Caco-2 (cell line): Measurements from ENCODE around the gene ADK. TPM values are rescaled to one million over a fixed set of nuclear protein-coding genes. Genes with fewer than 3 reads are reported as not detected.
A peak's percentile ranks its signal among the peaks of the same experiment; 100 is the strongest.
"Not testable (repeated sequence)": the region's sequence is repeated elsewhere in the genome, so short reads cannot be mapped to it uniquely, and the experiment has no call there.

Experiments used
- BruUV-seq: library from RNA; stranded (reverse); fragments of 400-500 nt; replicated peaks from 2 replicates; lab custom pipeline; 2021; lab: Mats Ljungman, UMichigan
- CTCF ChIA-PET: fragments of 300-600 bp; sonication (Branson Sonifier 250); formaldehyde crosslinking; loops from one replicate; lab custom pipeline; 2022; ENCODE audit warnings: antibody characterized with exemption; lab: Charles Lee
- POLR2A ChIA-PET: fragments of 300-600 bp; sonication (Branson Sonifier 250); formaldehyde crosslinking; loops from one replicate; lab custom pipeline; 2022; ENCODE audit warnings: antibody characterized with exemption; lab: Charles Lee
- DNase-seq, 2 experiments: peaks; one replicate each; pipeline versions ENCODE4 v3.0.0 to v3.0.0-alpha.2; 2020 to 2022
- H3K27me3 ChIP-seq: replicated peaks from 2 replicates; pipeline ENCODE4 v1.6.0; 2011; ENCODE audit warnings: low read length; ENCODE audit not compliant: control insufficient read depth, insufficient read depth
- H3K36me3 ChIP-seq: 2 replicates; pipeline ENCODE4 v1.5.1; 2011; ENCODE audit warnings: low read length; ENCODE audit not compliant: control insufficient read depth, insufficient read depth
- H3K4me1 ChIP-seq: fragments of 250-450 bp; sonication (Bioruptor Pico); 2 replicates; pipeline ENCODE4 v1.5.1; 2020; ENCODE audit warnings: mild to moderate bottlenecking
- H3K4me3 ChIP-seq: 2 replicates; pipeline ENCODE4 v1.5.1; 2011; ENCODE audit warnings: low read depth, mild to moderate bottlenecking, control low read depth, low read length
- H3K9me3 ChIP-seq: fragments of 250-450 bp; sonication (Bioruptor Pico); 2 replicates; pipeline ENCODE4 v1.5.1; 2020; ENCODE audit warnings: mild to moderate bottlenecking, moderate library complexity
- H3K27ac Mint-ChIP-seq: one replicate; pipeline ENCODE4 v1.8.0; 2022; ENCODE audit warnings: mixed read lengths; ENCODE audit not compliant: unreplicated experiment
- H3K27me3 Mint-ChIP-seq: one replicate; pipeline ENCODE4 v1.8.0; 2022; ENCODE audit warnings: mixed read lengths; ENCODE audit not compliant: insufficient read depth, unreplicated experiment
- H3K36me3 Mint-ChIP-seq: one replicate; pipeline ENCODE4 v1.8.0; 2022; ENCODE audit warnings: mild to moderate bottlenecking, mixed read lengths; ENCODE audit not compliant: insufficient read depth, unreplicated experiment
- H3K4me1 Mint-ChIP-seq: one replicate; pipeline ENCODE4 v1.8.0; 2022; ENCODE audit warnings: low read depth, mixed read lengths; ENCODE audit not compliant: unreplicated experiment
- H3K4me3 Mint-ChIP-seq: one replicate; pipeline ENCODE4 v1.8.0; 2022; ENCODE audit warnings: mild to moderate bottlenecking, moderate library complexity, mixed read lengths; ENCODE audit not compliant: unreplicated experiment
- H3K9me3 Mint-ChIP-seq: one replicate; pipeline ENCODE4 v1.8.0; 2022; ENCODE audit warnings: mixed read lengths; ENCODE audit not compliant: unreplicated experiment
- CTCF ChIP-seq, 2 experiments: fragments of 200-600 bp in 1 of 2; IDR thresholded peaks; 1 replicate in 1 of 2; 2 replicates in 1 of 2; pipeline versions ENCODE4 v1.5.1 to v1.8.0; 2011 to 2022; ENCODE audit warnings: antibody characterized with exemption in 1 of 2, control low read depth in 1 of 2, inconsistent platforms in 1 of 2, low read depth in 1 of 2, low read length in 1 of 2, mild to moderate bottlenecking in 1 of 2, moderate library complexity in 1 of 2; ENCODE audit not compliant: insufficient read depth in 1 of 2, severe bottlenecking in 1 of 2, unreplicated experiment in 1 of 2
- intact Hi-C: fragments of 100-400 bp; cut with micrococcal nuclease; formaldehyde crosslinking; loops from one replicate; pipeline ENCODE4 v1.10.0; 2022; ENCODE audit not compliant: unreplicated experiment
- total RNA-seq: library from RNA; stranded (reverse); gene quantifications from 2 replicates; pipeline ENCODE4 v1.2.3, GENCODE V29; 2022

Gene ADK
- total RNA-seq, 1 experiment from 2014 or later, result 105 TPM

- no peak for TF ChIP-seq CTCF (IDR thresholded peaks at IDR 0.05; ENCODE audit: insufficient read depth in 1 of 2, low read depth in 1 of 2, low read length in 1 of 2, severe bottlenecking in 1 of 2, unreplicated experiment in 1 of 2)
- peaks cover 15% of the 10 kb centered on the region; the same call in 1 of the 2 replicates for H3K4me1 ChIP-seq
- no peaks in the 10 kb centered on the region for H3K27me3 ChIP-seq
- Mint-ChIP-seq H3K27ac (no peak overlapping the region), H3K4me1 (peaks cover 32% of the 10 kb centered on the region), H3K9me3 (no peaks in the 10 kb centered on the region), H3K4me3 (no peak overlapping the region), H3K27me3 (no peaks in the 10 kb centered on the region), H3K36me3 (peaks cover 5% of the 10 kb centered on the region)
- intact Hi-C loops, result no loop called here
- no peaks in the 10 kb centered on the region for H3K9me3 ChIP-seq
- BruUV-seq, result no TSS peak
- ChIA-PET POLR2A (no interaction called here), CTCF (no interaction called here)
- H3K4me3 ChIP-seq, result no peak overlapping the region
- H3K36me3 ChIP-seq, result no peaks in the 10 kb centered on the region; the same call in 1 of the 2 replicates
- no peak for DNase-seq
Observed at GRCh38 chr10:74187237-74187636, 36.2 kb downstream of the ADK start.

- intact Hi-C loops, H3K9me3 Mint-ChIP-seq, H3K27ac Mint-ChIP-seq, BruUV-seq, DNase-seq, H3K27me3 Mint-ChIP-seq, H3K4me3 ChIP-seq, H3K36me3 Mint-ChIP-seq, H3K36me3 ChIP-seq, H3K4me3 Mint-ChIP-seq, CTCF ChIA-PET, H3K27me3 ChIP-seq, H3K9me3 ChIP-seq: not testable (repeated sequence)
- H3K4me1 ChIP-seq, result peaks cover 15% of the 10 kb centered on the region
- peaks cover 36% of the 10 kb centered on the region for H3K4me1 Mint-ChIP-seq
- POLR2A ChIA-PET, result interaction anchor here (2.4 kb wide), 1 partner anchor 12 kb away, joined by 14 read pairs; no protein-coding TSS in a partner anchor
Observed at GRCh38 chr10:74188617-74189016, 37.6 kb downstream of the ADK start.

- no peaks in the 10 kb centered on the region; the same call in 1 of the 2 replicates for H3K36me3 ChIP-seq
- H3K4me3 ChIP-seq, result no peak overlapping the region
- BruUV-seq, result no TSS peak
Observed at GRCh38 chr10:74189999-74190421, 39.0 kb downstream of the ADK start.

More at GRCh38 chr10:74189999-74190421, 39.0 kb downstream of the ADK start:
- Mint-ChIP-seq H3K27me3 (no peaks in the 10 kb centered on the region), H3K27ac (peak overlapping the region; percentile 95), H3K4me1 (peaks cover 43% of the 10 kb centered on the region), H3K36me3 (peaks cover 5% of the 10 kb centered on the region), H3K9me3 (no peaks in the 10 kb centered on the region), H3K4me3 (peak overlapping the region; percentile 65)
- DNase-seq, result peak; percentile 55 to 64
- ChIA-PET CTCF (interaction anchor here (1.3 kb wide), 1 partner anchor 23 kb away, joined by 4 read pairs; no protein-coding TSS in a partner anchor), POLR2A (interaction anchor here (0.6 to 2.4 kb wide), 3 partner anchors 13 to 1023 kb away, joined by 3 to 14 read pairs (median 9); partner anchors contain the start of gene ADK)
- H3K4me1 ChIP-seq, result peaks cover 15% of the 10 kb centered on the region
- intact Hi-C loops, result loop anchor here (1.0 to 5.0 kb wide), 2 partner anchors 14 to 38 kb away; partner anchors contain the start of genes ADK and AP3M1
- H3K9me3 ChIP-seq, result no peaks in the 10 kb centered on the region
- no peak for TF ChIP-seq CTCF (IDR thresholded peaks at IDR 0.05; ENCODE audit: insufficient read depth in 1 of 2, low read depth in 1 of 2, low read length in 1 of 2, severe bottlenecking in 1 of 2, unreplicated experiment in 1 of 2)
- no peaks in the 10 kb centered on the region for H3K27me3 ChIP-seq
